Panc1 (cell line): ENCODE measurements around the gene OR6Y1. TPM values are rescaled to one million over a fixed set of nuclear protein-coding genes. Genes with fewer than 3 reads are reported as not detected.

Source experiments
- total RNA-seq: library from RNA; stranded (reverse); gene quantifications from one replicate; pipeline ENCODE4 v1.2.1, GENCODE V29; 2021; ENCODE audit not compliant: unreplicated experiment

The OR6Y1 gene
- total RNA-seq, 1 experiment from 2014 or later, result not detected

Other genes starting within 250 kb of the OR6Y1 start
- gene CD1B, start 222.9 kb downstream of the OR6Y1 start, total RNA-seq, result not detected
- not detected for gene CD1E, start 200.5 kb downstream of the OR6Y1 start, total RNA-seq
- gene OR10T2, start 154.9 kb downstream of the OR6Y1 start, total RNA-seq, result not detected
- gene OR10K2, start 128.2 kb downstream of the OR6Y1 start, total RNA-seq, result not detected
- not detected for gene OR10K1, start 92.6 kb downstream of the OR6Y1 start, total RNA-seq
- gene OR10R2, start 82.2 kb downstream of the OR6Y1 start, total RNA-seq, result not detected
- not detected for gene OR6P1, start 16.2 kb upstream of the OR6Y1 start, total RNA-seq
- gene OR10X1, start 25.5 kb upstream of the OR6Y1 start, total RNA-seq, result not detected
- gene OR10Z1, start 50.9 kb upstream of the OR6Y1 start, total RNA-seq, result not detected
- gene SPTA1, start 132.3 kb upstream of the OR6Y1 start, total RNA-seq, result not detected
- not detected for gene OR6K2, start 146.2 kb upstream of the OR6Y1 start, total RNA-seq
- gene OR6K3, start 166.3 kb upstream of the OR6Y1 start, total RNA-seq, result not detected
- not detected for gene OR6K6, start 200.3 kb upstream of the OR6Y1 start, total RNA-seq
- gene OR6N1, start 217.8 kb upstream of the OR6Y1 start, total RNA-seq, result not detected
- gene OR6N2, start 226.8 kb upstream of the OR6Y1 start, total RNA-seq, result not detected